Measurements from ENCODE around the gene BRF1.

Gene BRF1

GRCh38 chr14:105328678-105329390, 28.0 kb upstream of the BRF1 start:
- no peak for TF ChIP-seq EGR1 (IDR thresholded peaks at IDR 0.05)
- no peak for TF ChIP-seq ZBTB7A (IDR thresholded peaks at IDR 0.05; ENCODE audit: low read depth)
- TF ChIP-seq EP300 (IDR thresholded peaks at IDR 0.05; ENCODE audit: borderline replicate concordance) = no peak
- TF ChIP-seq REST (IDR thresholded peaks at IDR 0.05; ENCODE audit: low read depth) = no peak
- TF ChIP-seq, protein P1, sequence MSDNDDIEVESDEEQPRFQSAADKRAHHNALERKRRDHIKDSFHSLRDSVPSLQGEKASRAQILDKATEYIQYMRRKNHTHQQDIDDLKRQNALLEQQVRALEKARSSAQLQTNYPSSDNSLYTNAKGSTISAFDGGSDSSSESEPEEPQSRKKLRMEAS (IDR thresholded peaks at IDR 0.05) = no peak
- TF ChIP-seq USF1 (IDR thresholded peaks at IDR 0.05) = no peak
- TF ChIP-seq RAD21 (IDR thresholded peaks at IDR 0.05; ENCODE audit: low read depth) = no peak
- no peak for TF ChIP-seq FOXM1 (IDR thresholded peaks at IDR 0.05; ENCODE audit: borderline replicate concordance, low read depth)
- no peak for TF ChIP-seq NFIC (IDR thresholded peaks at IDR 0.05)
- TF ChIP-seq TEAD4 (IDR thresholded peaks at IDR 0.05) = no peak
- no peak for TF ChIP-seq TAF1 (IDR thresholded peaks at IDR 0.05; ENCODE audit: low read depth)
- no peak for TF ChIP-seq YY1 (IDR thresholded peaks at IDR 0.05; ENCODE audit: low read depth)
- no peak for TF ChIP-seq CREB1 (IDR thresholded peaks at IDR 0.05; ENCODE audit: low read depth)
- TF ChIP-seq CEBPB (IDR thresholded peaks at IDR 0.05) = no peak
- no peak for TF ChIP-seq TCF12 (IDR thresholded peaks at IDR 0.05; ENCODE audit: low read depth)

DNA sequence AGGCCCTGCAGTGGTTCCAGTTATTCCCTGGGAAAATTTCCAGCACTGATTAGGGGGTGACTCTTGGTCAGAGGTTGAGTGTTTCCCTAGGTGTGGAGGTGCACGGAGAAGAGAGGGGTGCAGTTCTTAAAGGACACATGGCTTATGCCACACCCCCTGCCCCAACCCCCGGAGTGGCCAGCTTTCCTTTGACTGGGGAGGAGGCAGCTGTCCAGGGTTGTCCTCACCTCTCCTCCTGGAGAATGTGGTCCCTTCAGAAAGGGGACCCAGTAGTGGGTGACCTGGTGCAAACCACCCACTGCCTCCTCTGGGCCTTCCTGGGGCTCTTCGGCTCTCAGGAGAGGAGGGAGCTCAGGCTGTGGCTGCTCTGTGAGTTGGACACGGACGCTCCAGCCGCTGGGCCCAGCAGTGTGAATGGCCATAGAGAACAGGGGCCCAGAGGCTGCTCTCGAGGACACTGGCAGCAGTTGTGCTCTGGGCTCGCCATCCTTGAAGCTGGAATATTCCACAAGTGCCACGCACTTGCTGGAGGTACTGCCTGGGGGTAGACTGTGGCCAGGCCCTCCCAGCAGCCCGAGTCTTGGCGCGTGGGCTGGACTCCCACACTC, 27.4 kb upstream of the BRF1 start:
- no peak for TF ChIP-seq EP300 (IDR thresholded peaks at IDR 0.05; ENCODE audit: borderline replicate concordance)
- no peak for TF ChIP-seq NFIC (IDR thresholded peaks at IDR 0.05)
- TF ChIP-seq TEAD4 (IDR thresholded peaks at IDR 0.05) = no peak
- no peak for TF ChIP-seq REST (IDR thresholded peaks at IDR 0.05; ENCODE audit: low read depth)
- TF ChIP-seq TCF12 (IDR thresholded peaks at IDR 0.05; ENCODE audit: low read depth) = no peak
- TF ChIP-seq RAD21 (IDR thresholded peaks at IDR 0.05; ENCODE audit: low read depth) = no peak
- TF ChIP-seq YY1 (IDR thresholded peaks at IDR 0.05; ENCODE audit: low read depth) = no peak
- TF ChIP-seq CREB1 (IDR thresholded peaks at IDR 0.05; ENCODE audit: low read depth) = no peak
- no peak for TF ChIP-seq ZBTB7A (IDR thresholded peaks at IDR 0.05; ENCODE audit: low read depth)

GRCh38 chr14:105326891-105327694, 26.3 kb upstream of the BRF1 start:
- TF ChIP-seq CREB1 (IDR thresholded peaks at IDR 0.05; ENCODE audit: low read depth) = no peak
- no peak for TF ChIP-seq NFIC (IDR thresholded peaks at IDR 0.05)
- TF ChIP-seq USF1 (IDR thresholded peaks at IDR 0.05) = no peak
- no peak for TF ChIP-seq EP300 (IDR thresholded peaks at IDR 0.05; ENCODE audit: borderline replicate concordance)
- no peak for TF ChIP-seq TAF1 (IDR thresholded peaks at IDR 0.05; ENCODE audit: low read depth)
- no peak for TF ChIP-seq FOXM1 (IDR thresholded peaks at IDR 0.05; ENCODE audit: borderline replicate concordance, low read depth)
- TF ChIP-seq TEAD4 (IDR thresholded peaks at IDR 0.05) = no peak
- TF ChIP-seq ZBTB7A (IDR thresholded peaks at IDR 0.05; ENCODE audit: low read depth) = no peak
- no peak for TF ChIP-seq EGR1 (IDR thresholded peaks at IDR 0.05)
- no peak for TF ChIP-seq CEBPB (IDR thresholded peaks at IDR 0.05)
- no peak for TF ChIP-seq RAD21 (IDR thresholded peaks at IDR 0.05; ENCODE audit: low read depth)
- TF ChIP-seq TCF12 (IDR thresholded peaks at IDR 0.05; ENCODE audit: low read depth) = no peak
- TF ChIP-seq, protein P1 (IDR thresholded peaks at IDR 0.05) = no peak

GRCh38 chr14:105326568-105326867, 25.7 kb upstream of the BRF1 start:
- TF ChIP-seq NFIC (IDR thresholded peaks at IDR 0.05) = no peak
- TF ChIP-seq TAF1 (IDR thresholded peaks at IDR 0.05; ENCODE audit: low read depth) = no peak
- TF ChIP-seq ZBTB7A (IDR thresholded peaks at IDR 0.05; ENCODE audit: low read depth) = no peak
- no peak for TF ChIP-seq TEAD4 (IDR thresholded peaks at IDR 0.05)
- no peak for TF ChIP-seq CREB1 (IDR thresholded peaks at IDR 0.05; ENCODE audit: low read depth)
- TF ChIP-seq REST (IDR thresholded peaks at IDR 0.05; ENCODE audit: low read depth) = no peak
- no peak for TF ChIP-seq FOXM1 (IDR thresholded peaks at IDR 0.05; ENCODE audit: borderline replicate concordance, low read depth)
- no peak for TF ChIP-seq EGR1 (IDR thresholded peaks at IDR 0.05)
- no peak for TF ChIP-seq CEBPB (IDR thresholded peaks at IDR 0.05)
- TF ChIP-seq, protein P1 (IDR thresholded peaks at IDR 0.05) = no peak
- no peak for TF ChIP-seq YY1 (IDR thresholded peaks at IDR 0.05; ENCODE audit: low read depth)
- TF ChIP-seq USF1 (IDR thresholded peaks at IDR 0.05) = no peak
- TF ChIP-seq RAD21 (IDR thresholded peaks at IDR 0.05; ENCODE audit: low read depth) = no peak

Measured in Ishikawa (cell line).